Ovary (tissue), 9 donors: Measurements from ENCODE around the gene NR2E3. TPM values are rescaled to one million over a fixed set of nuclear protein-coding genes. Genes with fewer than 3 reads are reported as not detected.

Experiments used
- DNase-seq, 5 donors: peaks; one replicate each; pipeline ENCODE4 v3.0.0-alpha.2; 2019 to 2020
- H3K27ac ChIP-seq, 2 donors: fragments of 200-600 bp; one replicate each; pipeline versions ENCODE4 v1.5.1 to v1.8.0; 2019 to 2022
- H3K27me3 ChIP-seq: fragments of 200-600 bp; one replicate; pipeline ENCODE4 v1.8.0; 2022
- H3K36me3 ChIP-seq: fragments of 200-600 bp; sonication (generic); one replicate; pipeline ENCODE4 v1.5.1; 2019
- H3K4me1 ChIP-seq: one replicate; pipeline ENCODE4 v1.8.1; 2013; ENCODE audit warnings: mild to moderate bottlenecking, moderate library complexity; ENCODE audit not compliant: insufficient read depth
- H3K4me3 ChIP-seq: fragments of 200-600 bp; sonication (generic); one replicate; pipeline ENCODE4 v1.5.1; 2017
- H3K9me3 ChIP-seq, 2 donors: fragments of 200-600 bp in 1 of 2; sonication (generic) in 1 of 2; one replicate each; pipeline versions ENCODE4 v1.5.1 to v1.8.1; 2013 to 2019; ENCODE audit warnings: mild to moderate bottlenecking in 1 of 2, moderate library complexity in 1 of 2
- EP300 ChIP-seq: sonication (generic); formaldehyde crosslinking; IDR thresholded peaks from one replicate; pipeline ENCODE4 v1.6.1; 2017; ENCODE audit warnings: antibody characterized with exemption
- POLR2A ChIP-seq: fragments of 450-650 bp; IDR thresholded peaks from one replicate; pipeline ENCODE4 v1.6.1; 2017; ENCODE audit warnings: antibody characterized with exemption, mild to moderate bottlenecking, moderate library complexity
- WGBS, 3 donors: extraction: QIAGEN DNeasy Blood & Tissue Kit in 1 of 3; methylation state at CpG; one replicate each; pipeline versions ENCODE4 v1.1.5 to v1.1.7; 2013 to 2017; 5-methylcytosine and 5-hydroxymethylcytosine counted together
- intact Hi-C, 4 donors: fragments of 100-400 bp; cut with DNase I; formaldehyde crosslinking; loops; one replicate each; pipeline versions ENCODE4 v1.11.0 to v1.15.1; 2022 to 2023
- polyA plus RNA-seq, 2 donors: library from polyadenylated mRNA; stranded (reverse); fragments of 200-250 nt in 1 of 2; fragments of 350-450 nt in 1 of 2; fragmentation: Illumina TruSeq in 1 of 2; extraction: RNeasy Lipid Tissue Mini Kit (QIAGEN cat#74804) in 1 of 2; gene quantifications; one replicate each; pipeline ENCODE4 v1.2.3, GENCODE V29; 2013 to 2014
- total RNA-seq, 7 donors: library from RNA; depleted of rRNA in 2 of 7; stranded (reverse); fragments of >200 nt in 2 of 7; fragmentation: NEBNext Ultra II Directional in 3 of 7; extraction: Animal tissue kit (Norgen Biotek cat#: 25700) in 3 of 7; gene quantifications; one replicate each; pipeline versions ENCODE4 v1.1.0 to v1.2.4, GENCODE V29; 2016 to 2023
- TF ChIP-seq, protein P1 (sequence below), 3 donors: fragments of 450-650 bp in 2 of 3; fragments of 200-600 bp in 1 of 3; IDR thresholded peaks; one replicate each; pipeline versions ENCODE4 v1.5.1 to v1.8.0; 2016 to 2022; ENCODE audit warnings: antibody characterized with exemption in 3 of 3, mild to moderate bottlenecking in 1 of 3
- donor health status: DM: no; HTN: no; CAD: no; lungs with moderate emphysema.
- donor health status: DM: no; HTN: no; CAD: no.
- donor health status: Bipolar disorder and iron deficiency.
- donor health status: DM: yes; HTN: yes; CAD: no.
- donor health status: DM: no; HTN: no; CAD: no.
- donor health status: DM: yes; HTN: yes; CAD: no.

Gene NR2E3
- total and polyA plus RNA-seq, 9 donors = 0.04 to 0.69 (median 0.22) TPM; not detected in 5

DNA sequence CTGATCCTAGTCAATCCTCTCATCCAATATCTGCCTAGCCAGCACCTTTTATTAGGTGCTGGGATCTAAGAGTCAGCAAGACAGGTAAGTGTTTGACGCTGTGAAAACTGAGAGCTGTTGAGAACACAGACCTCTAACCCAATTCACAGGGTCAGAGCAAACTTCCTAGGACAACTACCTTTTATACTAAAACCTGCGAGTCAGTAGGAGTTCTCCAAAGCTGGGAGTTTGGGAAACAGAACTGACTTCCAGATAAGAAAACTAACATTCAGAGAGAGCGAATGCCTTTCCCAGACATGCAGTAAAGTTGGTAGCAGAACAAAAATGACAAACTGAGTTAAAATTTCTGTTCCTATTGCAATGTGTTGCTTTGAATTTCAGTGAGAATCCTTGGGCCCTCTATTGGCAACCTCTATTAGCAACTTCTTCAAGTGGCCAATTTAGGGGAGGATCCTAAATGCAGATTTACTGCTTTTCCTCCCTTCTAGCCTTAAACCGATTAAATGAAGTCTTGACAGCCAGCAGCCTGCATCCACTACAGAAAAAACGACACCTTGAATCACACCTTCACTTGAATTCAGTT is 11.3 kb downstream of the NR2E3 start:
- Histone ChIP-seq H3K27me3 (no peaks in the 10 kb centered on the region), H3K9me3 (no peaks in the 10 kb centered on the region), H3K27ac (no peak overlapping the region), H3K4me3 (no peak overlapping the region), H3K4me1 (no peaks in the 10 kb centered on the region), H3K36me3 (no peaks in the 10 kb centered on the region)
- WGBS, 3 donors = 87 to 92% (median 89%) methylated on average over 5 of the region's 5 CpGs
- no peak for DNase-seq
- intact Hi-C loops = no loop called here
- TF ChIP-seq POLR2A = no peak
- TF ChIP-seq, protein P1, sequence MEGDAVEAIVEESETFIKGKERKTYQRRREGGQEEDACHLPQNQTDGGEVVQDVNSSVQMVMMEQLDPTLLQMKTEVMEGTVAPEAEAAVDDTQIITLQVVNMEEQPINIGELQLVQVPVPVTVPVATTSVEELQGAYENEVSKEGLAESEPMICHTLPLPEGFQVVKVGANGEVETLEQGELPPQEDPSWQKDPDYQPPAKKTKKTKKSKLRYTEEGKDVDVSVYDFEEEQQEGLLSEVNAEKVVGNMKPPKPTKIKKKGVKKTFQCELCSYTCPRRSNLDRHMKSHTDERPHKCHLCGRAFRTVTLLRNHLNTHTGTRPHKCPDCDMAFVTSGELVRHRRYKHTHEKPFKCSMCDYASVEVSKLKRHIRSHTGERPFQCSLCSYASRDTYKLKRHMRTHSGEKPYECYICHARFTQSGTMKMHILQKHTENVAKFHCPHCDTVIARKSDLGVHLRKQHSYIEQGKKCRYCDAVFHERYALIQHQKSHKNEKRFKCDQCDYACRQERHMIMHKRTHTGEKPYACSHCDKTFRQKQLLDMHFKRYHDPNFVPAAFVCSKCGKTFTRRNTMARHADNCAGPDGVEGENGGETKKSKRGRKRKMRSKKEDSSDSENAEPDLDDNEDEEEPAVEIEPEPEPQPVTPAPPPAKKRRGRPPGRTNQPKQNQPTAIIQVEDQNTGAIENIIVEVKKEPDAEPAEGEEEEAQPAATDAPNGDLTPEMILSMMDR (IDR thresholded peaks at IDR 0.05) = no peak
- no peak for TF ChIP-seq EP300

DNA sequence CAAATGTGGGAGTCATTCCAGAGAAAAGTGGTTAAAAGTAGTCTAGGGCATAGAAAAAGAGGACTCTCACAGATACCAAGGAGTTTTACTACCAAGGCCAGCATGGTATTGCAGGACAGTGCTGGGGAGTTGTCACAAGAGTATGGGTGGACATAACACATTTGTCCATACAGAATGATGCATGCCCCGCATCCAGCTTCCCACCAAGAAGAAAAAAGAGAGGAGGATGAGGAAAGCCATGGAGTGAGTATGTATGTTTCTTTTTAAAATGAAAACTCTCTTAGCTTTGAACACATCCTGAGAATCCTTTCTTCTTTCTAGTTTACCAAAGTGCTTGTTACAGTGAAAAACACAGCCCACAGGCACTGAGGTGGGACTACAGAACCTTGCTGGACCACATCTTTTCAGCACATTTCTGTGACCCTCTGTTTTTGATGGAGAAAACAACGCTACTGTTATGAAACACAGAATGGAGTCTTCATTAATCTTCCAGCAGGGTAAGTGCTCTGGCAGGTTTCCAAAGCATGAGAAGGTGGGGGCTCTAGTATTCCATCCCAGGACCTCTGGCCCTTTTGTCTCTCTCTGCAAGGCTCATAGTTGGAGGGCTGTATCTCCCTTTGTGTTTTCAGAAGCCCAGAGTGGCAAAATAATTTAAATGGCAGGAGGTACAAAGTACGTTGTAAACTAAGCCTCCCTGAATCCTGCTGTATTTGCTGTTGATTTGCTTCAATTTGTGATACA is 12.7 kb downstream of the NR2E3 start:
- no peaks in the 10 kb centered on the region for H3K27me3 ChIP-seq
- no peaks in the 10 kb centered on the region for H3K36me3 ChIP-seq
- TF ChIP-seq EP300 (no peak), POLR2A (no peak)
- TF ChIP-seq, protein P1 (IDR thresholded peaks at IDR 0.05) = no peak
- WGBS, 3 donors = 79 to 89% (median 88%) methylated on average over 3 of the region's 3 CpGs
- intact Hi-C loops = no loop called here
- H3K4me1 ChIP-seq = no peaks in the 10 kb centered on the region
- H3K4me3 ChIP-seq = no peak overlapping the region
- no peak for DNase-seq
- no peak overlapping the region for H3K27ac ChIP-seq
- H3K9me3 ChIP-seq = no peaks in the 10 kb centered on the region

DNA sequence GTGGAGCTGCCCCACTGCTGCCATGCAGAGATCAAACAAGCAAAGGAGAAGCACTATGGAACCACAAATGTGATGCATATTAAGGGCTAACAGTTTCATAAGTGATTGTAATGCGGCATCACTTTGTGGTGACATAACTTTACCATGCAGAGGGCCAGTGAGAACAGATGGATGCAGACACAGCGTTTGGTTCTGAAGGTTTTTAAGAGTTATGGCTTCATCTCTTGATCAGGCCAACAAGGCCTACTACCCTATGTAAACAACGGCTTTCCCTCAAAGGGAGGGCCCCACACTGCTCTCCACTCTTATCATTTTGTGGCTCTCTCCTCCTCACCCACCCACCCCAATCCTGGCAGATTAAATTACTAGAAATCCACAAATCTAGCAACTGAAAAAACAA is 13.4 kb downstream of the NR2E3 start:
- no peak for DNase-seq
- H3K4me3 ChIP-seq = no peak overlapping the region
- no peaks in the 10 kb centered on the region for H3K4me1 ChIP-seq
- H3K27me3 ChIP-seq = no peaks in the 10 kb centered on the region
- TF ChIP-seq, protein P1 (IDR thresholded peaks at IDR 0.05) = no peak
- no peak for TF ChIP-seq POLR2A
- no peak for TF ChIP-seq EP300
- H3K9me3 ChIP-seq = no peaks in the 10 kb centered on the region
- 25 to 28% (median 26%) methylated on average over 3 of the region's 3 CpGs for WGBS, 3 donors
- H3K36me3 ChIP-seq = no peaks in the 10 kb centered on the region
- H3K27ac ChIP-seq = no peak overlapping the region
- intact Hi-C loops = no loop called here

DNA sequence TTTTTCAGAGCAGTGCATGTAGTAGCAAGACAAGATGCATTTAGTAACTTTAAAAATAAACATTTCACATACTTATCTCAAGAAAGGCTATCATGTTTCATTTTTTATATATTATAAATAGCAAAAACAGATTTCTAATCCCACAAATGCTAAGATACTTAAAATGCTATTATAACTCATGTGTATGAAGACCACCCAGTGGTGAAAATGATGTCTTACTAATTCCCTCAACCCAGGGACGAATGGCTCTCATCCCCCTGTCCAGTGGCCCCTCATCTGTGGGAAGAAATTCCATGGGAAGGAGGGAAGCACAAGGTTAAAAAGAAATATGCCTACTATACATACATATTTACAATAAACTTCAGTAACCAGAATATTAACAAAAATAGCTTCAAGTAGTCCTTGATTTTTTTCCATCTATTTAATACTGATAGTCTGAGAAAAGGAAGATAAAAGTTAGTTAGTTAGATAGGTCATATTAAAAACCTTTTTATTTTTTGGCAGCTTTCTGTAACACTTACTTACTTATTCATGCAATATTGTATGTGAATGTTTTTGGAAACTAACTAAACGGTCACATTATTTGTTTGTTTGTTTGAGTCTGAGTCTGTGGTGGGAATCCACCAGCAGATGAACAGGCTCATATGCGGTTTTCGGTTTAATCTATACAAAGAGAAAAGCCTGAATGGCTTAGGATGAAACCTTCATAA is 14.8 kb downstream of the NR2E3 start:
- H3K27ac ChIP-seq = no peak overlapping the region
- H3K27me3 ChIP-seq = no peaks in the 10 kb centered on the region
- no peaks in the 10 kb centered on the region for H3K4me1 ChIP-seq
- no peak for TF ChIP-seq EP300
- no peak for TF ChIP-seq POLR2A
- TF ChIP-seq, protein P1 (IDR thresholded peaks at IDR 0.05) = no peak
- DNase-seq = no peak
- no peaks in the 10 kb centered on the region for H3K36me3 ChIP-seq
- H3K4me3 ChIP-seq = no peak overlapping the region
- no peaks in the 10 kb centered on the region for H3K9me3 ChIP-seq
- WGBS, 3 donors = 81 to 86% (median 85%) methylated on average over 4 of the region's 4 CpGs
- intact Hi-C loops = no loop called here
